Activated naive CD8-positive, alpha-beta T cell treated with anti-CD3 and anti-CD28 coated beads for 36 hours (primary cell): ENCODE results near the gene CTSS. TPM values are rescaled to one million over a fixed set of nuclear protein-coding genes. Genes with fewer than 3 reads are reported as not detected.
A peak's percentile ranks its signal among the peaks of the same experiment; 100 is the strongest.
"Not testable (repeated sequence)": the region's sequence is repeated elsewhere in the genome, so short reads cannot be mapped to it uniquely, and the experiment has no call there.

Experiments
- DNase-seq: peaks from one replicate; pipeline ENCODE4 v3.0.0; 2021
- H3K27ac Mint-ChIP-seq: one replicate; pipeline ENCODE4 v1.8.0; 2022; ENCODE audit warnings: mild to moderate bottlenecking, moderate library complexity, mixed read lengths
- H3K27me3 Mint-ChIP-seq: one replicate; pipeline ENCODE4 v1.8.0; 2022; ENCODE audit warnings: mild to moderate bottlenecking, mixed read lengths
- H3K36me3 Mint-ChIP-seq: one replicate; pipeline ENCODE4 v1.8.0; 2021; ENCODE audit warnings: mild to moderate bottlenecking, mixed read lengths
- H3K4me1 Mint-ChIP-seq: one replicate; pipeline ENCODE4 v1.8.0; 2021; ENCODE audit warnings: mixed read lengths
- H3K4me3 Mint-ChIP-seq: one replicate; pipeline ENCODE4 v1.8.0; 2022; ENCODE audit warnings: mild to moderate bottlenecking, moderate library complexity, mixed read lengths
- H3K9me3 Mint-ChIP-seq: one replicate; pipeline ENCODE4 v1.8.0; 2022; ENCODE audit warnings: mixed read lengths
- total RNA-seq, 2 experiments: library from RNA; stranded (reverse); gene quantifications; one replicate each; pipeline ENCODE4 v1.2.3, GENCODE V29; 2021

CTSS gene
- total RNA-seq, 2 experiments from 2014 or later, result 38.5 to 38.9 TPM

DNA sequence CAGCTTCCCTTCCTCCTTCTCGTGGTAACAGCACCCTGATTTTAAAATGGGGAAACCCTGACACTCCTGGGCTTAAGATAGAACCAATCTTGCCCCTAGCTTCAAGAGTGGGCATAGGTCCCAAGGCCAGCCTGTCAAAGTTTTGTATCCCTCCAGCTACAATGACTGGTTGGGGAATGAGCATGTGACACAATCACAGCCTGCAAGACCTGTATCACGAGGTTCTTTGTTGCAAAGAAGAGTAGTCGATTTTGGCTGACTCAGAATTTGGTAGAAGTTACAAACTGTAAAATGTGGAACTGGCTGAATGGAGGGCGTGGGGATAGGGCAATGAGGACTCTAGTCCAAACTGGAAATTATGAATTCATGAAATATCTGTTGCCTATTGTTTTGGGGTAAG lies 23.8 kb upstream of the CTSS start:
- Mint-ChIP-seq H3K4me3 (no peak overlapping the region), H3K27ac (no peak overlapping the region), H3K36me3 (peaks cover 3% of the 10 kb centered on the region), H3K27me3 (no peaks in the 10 kb centered on the region), H3K9me3 (no peaks in the 10 kb centered on the region), H3K4me1 (peaks cover 2% of the 10 kb centered on the region)
- no peak for DNase-seq

DNA sequence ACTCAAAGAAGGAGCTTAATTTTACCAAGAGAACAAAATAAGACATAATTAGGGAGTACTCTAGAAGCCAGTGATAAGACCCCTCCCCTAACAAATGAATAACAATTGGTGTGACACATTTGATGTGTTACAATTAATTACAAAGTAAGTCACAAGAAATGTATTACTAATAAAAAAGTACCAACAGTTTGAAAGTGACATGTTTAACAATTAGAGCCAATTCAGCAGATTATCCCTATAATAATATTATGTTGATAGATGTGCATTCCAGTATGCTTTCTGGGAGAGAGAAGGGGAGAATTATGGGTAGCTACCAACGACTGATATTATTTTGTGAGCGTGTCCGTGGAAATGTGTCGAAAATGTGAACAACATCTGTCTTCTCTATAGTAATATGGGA lies 23.4 kb upstream of the CTSS start:
- no peak for DNase-seq
- Mint-ChIP-seq H3K27me3 (no peaks in the 10 kb centered on the region), H3K36me3 (peaks cover 3% of the 10 kb centered on the region), H3K27ac (no peak overlapping the region), H3K4me1 (peaks cover 2% of the 10 kb centered on the region), H3K9me3 (no peaks in the 10 kb centered on the region), H3K4me3 (no peak overlapping the region)

DNA sequence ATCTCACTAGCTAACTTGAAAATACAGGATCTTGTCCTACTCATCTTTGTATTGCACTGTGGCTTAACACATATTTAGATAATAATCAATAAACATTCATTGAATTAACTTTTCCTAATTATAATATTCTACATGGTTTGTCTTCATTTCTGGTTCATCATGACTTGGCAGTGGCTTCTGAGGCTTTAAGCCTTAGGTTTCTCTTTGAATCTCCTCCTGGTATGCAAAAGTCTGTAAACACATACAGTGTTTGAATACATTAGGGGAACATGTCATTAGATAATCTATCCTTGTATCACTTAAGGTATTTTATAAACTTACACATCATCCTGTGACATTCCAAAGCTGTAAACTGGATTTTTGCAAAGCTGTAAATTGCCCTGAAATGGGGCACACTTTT lies 21.9 kb upstream of the CTSS start:
- Mint-ChIP-seq H3K36me3 (peaks cover 3% of the 10 kb centered on the region), H3K4me1 (peaks cover 2% of the 10 kb centered on the region), H3K4me3 (no peak overlapping the region), H3K27me3 (no peaks in the 10 kb centered on the region), H3K9me3 (no peaks in the 10 kb centered on the region), H3K27ac (no peak overlapping the region)
- no peak for DNase-seq

DNA sequence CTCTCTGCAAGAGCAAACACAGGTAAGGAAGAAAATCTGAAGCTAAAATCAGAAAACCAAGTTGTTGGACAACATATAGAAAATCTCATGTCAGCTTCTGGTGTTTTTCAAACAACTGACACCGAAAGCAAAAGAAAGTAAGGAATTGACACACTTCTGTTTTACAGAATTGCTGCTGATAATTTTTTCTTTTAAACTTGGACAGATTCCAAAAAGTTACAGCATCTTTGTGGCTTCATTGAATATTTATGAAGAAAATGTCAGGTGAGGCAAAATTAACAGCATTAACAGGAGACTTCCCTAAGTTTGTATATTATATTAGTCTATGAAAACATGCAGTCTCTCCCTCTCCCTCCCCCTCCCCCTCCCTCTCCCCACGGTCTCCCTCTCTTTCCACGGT lies 14.9 kb upstream of the CTSS start:
- H3K27ac Mint-ChIP-seq, result no peak overlapping the region
- no peak overlapping the region for H3K4me3 Mint-ChIP-seq
- no peaks in the 10 kb centered on the region for H3K9me3 Mint-ChIP-seq
- no peaks in the 10 kb centered on the region for H3K27me3 Mint-ChIP-seq
- DNase-seq, result no peak
- H3K4me1 Mint-ChIP-seq, result peaks cover 5% of the 10 kb centered on the region
- no peaks in the 10 kb centered on the region for H3K36me3 Mint-ChIP-seq

DNA sequence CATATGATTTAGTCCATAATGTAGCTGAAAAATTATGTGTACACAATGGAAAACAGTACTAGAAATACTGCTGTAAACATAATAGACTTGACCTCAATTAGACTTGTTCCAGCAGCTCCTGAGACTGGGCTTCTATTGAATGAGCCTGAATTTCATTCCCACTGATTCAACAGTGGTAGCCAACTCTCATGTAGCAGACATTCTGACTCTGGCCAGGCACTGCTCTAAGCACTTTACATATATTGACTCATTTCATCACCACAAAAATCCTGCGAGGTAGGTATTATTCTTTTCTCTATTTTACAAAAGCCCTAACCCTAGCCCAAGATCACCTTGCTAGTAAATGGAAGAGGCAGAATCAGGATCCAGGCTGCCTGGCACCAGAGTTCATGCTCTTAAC lies 12.8 kb upstream of the CTSS start:
- H3K4me3 Mint-ChIP-seq, result no peak overlapping the region
- no peaks in the 10 kb centered on the region for H3K9me3 Mint-ChIP-seq
- no peaks in the 10 kb centered on the region for H3K27me3 Mint-ChIP-seq
- no peaks in the 10 kb centered on the region for H3K36me3 Mint-ChIP-seq
- no peak overlapping the region for H3K27ac Mint-ChIP-seq
- no peak for DNase-seq
- peaks cover 5% of the 10 kb centered on the region for H3K4me1 Mint-ChIP-seq

DNA sequence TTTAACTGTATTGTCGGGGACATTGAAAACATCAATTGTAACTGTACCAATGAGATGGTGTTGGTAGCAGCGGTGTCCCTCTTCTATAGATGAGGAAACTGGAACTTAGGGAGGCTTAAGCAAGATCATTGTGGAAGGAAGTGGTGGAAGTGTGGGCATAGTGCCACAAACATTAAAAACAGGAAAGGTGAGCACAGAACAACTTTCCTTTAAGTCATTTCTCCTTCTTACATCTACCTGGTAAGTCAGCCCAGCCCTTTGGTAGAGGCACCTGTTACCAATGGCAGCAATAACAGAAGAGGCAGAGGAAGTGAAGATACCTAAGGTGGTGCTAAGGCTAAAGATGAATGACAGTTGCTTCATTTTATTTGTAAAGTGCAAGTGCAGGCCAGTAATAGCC lies 12.0 kb upstream of the CTSS start:
- Mint-ChIP-seq H3K27ac (no peak overlapping the region), H3K36me3 (no peaks in the 10 kb centered on the region)

DNA sequence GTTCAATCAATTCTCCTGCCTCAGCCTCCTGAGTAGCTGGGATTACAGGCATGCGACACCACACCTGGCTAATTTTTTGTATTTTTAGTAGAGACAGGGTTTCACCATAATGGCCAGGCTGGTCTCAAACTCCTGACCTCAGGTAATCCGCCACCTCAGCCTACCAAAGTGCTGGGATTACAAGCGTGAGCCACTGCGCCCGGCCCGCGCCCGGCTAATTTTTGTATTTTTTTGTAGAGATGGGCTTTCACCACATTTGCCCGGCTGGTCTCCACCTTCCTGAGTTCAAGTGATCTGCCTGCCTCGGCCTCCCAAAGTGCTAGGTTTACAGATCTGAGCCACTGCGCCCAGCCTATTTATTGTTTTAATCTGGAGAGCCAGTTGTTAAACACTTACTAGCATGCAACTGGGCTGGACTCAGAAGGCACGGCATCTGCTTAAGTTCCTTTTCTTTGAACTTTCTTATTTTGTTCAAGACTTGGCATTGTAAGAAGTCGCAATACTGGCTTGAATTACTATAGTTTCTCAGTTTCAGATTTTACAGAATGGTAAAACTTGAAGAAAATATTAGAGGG lies 10.4 kb upstream of the CTSS start:
- not testable (repeated sequence) for H3K9me3 Mint-ChIP-seq, H3K4me3 Mint-ChIP-seq, H3K27me3 Mint-ChIP-seq, H3K4me1 Mint-ChIP-seq, H3K27ac Mint-ChIP-seq, DNase-seq, H3K36me3 Mint-ChIP-seq

More for the DNA sequence above, 12.0 kb upstream of the CTSS start:
- H3K27me3 Mint-ChIP-seq, result no peaks in the 10 kb centered on the region
- H3K4me1 Mint-ChIP-seq, result peaks cover 5% of the 10 kb centered on the region
- H3K9me3 Mint-ChIP-seq, result no peaks in the 10 kb centered on the region
- no peak overlapping the region for H3K4me3 Mint-ChIP-seq
- DNase-seq, result no peak

DNA sequence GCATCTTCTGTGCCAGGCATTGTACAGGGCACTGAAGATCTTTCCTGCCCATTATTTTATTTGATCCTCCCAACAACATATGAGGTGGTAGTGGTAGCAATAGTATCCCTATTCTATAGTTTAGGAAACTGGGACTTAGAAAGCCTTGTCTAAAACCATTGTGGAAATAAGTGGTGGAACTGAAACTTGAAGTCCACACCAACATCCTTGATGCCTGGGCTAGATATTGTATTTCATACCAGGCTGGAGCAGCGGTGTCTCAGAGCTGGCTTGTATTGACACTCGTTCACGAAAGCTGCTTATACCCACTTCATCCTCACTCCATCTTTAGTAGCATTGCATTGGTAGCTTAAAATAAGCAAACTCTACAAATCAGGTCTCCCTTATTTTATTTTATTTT lies 9.7 kb upstream of the CTSS start:
- peaks cover 14% of the 10 kb centered on the region for H3K4me1 Mint-ChIP-seq
- H3K27ac Mint-ChIP-seq, result no peak overlapping the region
- no peaks in the 10 kb centered on the region for H3K9me3 Mint-ChIP-seq
- H3K27me3 Mint-ChIP-seq, result no peaks in the 10 kb centered on the region
- DNase-seq, result no peak
- no peak overlapping the region for H3K4me3 Mint-ChIP-seq
- H3K36me3 Mint-ChIP-seq, result no peaks in the 10 kb centered on the region

DNA sequence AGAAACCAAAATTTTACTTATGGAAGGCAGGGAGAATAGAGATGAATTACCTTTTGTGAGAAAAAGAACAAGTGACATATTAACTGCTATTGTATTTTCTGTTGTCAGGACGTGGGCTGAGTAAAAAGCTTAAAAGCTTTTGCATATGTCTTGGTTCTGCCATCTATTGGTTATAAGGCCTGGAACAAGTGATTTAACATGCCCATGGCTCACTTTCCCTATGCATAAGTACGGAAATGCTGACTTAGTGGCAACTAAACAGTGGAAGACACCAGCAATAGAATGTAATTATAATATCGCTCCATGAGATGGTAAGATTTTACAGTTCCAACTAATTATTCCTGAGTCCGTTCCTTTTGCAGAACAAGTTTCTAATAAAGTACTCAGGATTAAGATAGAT lies 6.7 kb upstream of the CTSS start:
- Mint-ChIP-seq H3K9me3 (no peaks in the 10 kb centered on the region), H3K4me1 (peaks cover 12% of the 10 kb centered on the region), H3K4me3 (no peak overlapping the region), H3K36me3 (no peaks in the 10 kb centered on the region), H3K27me3 (no peaks in the 10 kb centered on the region), H3K27ac (no peak overlapping the region)
- DNase-seq, result no peak

DNA sequence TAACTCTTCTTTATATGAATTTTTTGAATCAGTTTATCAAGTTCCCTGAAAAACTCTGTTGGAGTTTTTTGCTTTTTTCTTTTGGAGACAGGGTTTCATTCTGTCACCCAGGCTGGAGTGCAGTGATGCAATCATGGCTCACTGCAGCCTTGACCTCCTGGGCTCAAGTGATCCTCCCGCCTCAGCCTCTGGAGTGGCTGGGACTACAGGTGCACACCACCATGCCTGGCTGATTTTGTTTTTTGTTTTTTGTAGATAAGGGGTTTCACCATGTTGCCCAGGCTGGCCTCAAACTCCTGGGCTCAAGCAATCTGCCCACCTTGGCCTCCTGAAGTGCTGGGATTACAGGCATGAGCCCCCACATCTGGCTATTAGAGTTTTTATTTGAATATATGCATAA lies 2.1 kb upstream of the CTSS start:
- not testable (repeated sequence) for DNase-seq, H3K27me3 Mint-ChIP-seq, H3K27ac Mint-ChIP-seq, H3K9me3 Mint-ChIP-seq, H3K4me3 Mint-ChIP-seq
- H3K4me1 Mint-ChIP-seq, result peaks cover 30% of the 10 kb centered on the region
- H3K36me3 Mint-ChIP-seq, result peaks cover 15% of the 10 kb centered on the region

DNA sequence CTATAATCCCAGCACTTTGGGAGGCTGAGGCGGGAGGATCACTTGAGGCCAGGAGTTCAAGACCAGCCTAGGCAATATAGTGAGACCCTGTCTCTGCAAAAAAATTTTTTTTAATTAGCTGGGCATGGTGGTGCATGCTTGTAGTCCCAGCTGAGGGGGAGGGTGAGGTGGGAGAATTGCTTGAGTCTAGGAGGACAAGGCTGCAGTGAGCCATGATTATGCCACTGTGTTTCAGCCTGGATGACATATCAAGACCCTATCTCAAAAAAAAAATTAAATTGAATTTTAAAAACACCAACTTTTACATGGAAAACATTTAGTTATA lies 361 bp upstream of the CTSS start:
- Mint-ChIP-seq H3K36me3 (peaks cover 26% of the 10 kb centered on the region), H3K4me3 (peak overlapping the region; percentile 90), H3K27ac (peak overlapping the region; percentile 97), H3K4me1 (peaks cover 34% of the 10 kb centered on the region)
- not testable (repeated sequence) for H3K9me3 Mint-ChIP-seq, H3K27me3 Mint-ChIP-seq
- DNase-seq, result peak; percentile 11

DNA sequence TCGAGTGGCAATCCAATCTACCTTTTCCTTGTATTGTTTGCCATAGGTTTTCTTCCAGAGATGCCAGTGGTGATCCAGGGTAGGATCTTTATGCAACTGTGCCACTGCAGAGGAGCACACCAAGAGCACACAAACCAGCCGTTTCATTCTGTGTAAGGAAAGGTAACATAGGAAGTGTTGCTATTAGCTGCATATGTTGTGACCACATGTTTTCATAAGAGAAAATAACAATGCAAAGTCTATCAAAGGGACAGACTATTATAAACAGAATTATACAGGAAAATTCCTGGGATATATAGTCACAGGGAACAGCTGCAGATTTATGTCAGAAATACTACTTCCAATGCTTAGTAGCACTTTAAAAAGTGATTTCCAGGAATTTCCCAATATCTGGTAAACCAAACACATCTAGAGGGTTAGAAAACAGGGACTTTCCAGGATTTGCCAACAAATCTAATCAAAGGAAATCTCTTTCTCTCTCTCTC lies 919 bp downstream of the CTSS start:
- Mint-ChIP-seq H3K9me3 (peaks cover 3% of the 10 kb centered on the region), H3K27ac (peak overlapping the region; percentile 97), H3K36me3 (peaks cover 37% of the 10 kb centered on the region), H3K4me3 (peak overlapping the region; percentile 90), H3K27me3 (no peaks in the 10 kb centered on the region), H3K4me1 (peaks cover 35% of the 10 kb centered on the region)
- DNase-seq, result no peak

DNA sequence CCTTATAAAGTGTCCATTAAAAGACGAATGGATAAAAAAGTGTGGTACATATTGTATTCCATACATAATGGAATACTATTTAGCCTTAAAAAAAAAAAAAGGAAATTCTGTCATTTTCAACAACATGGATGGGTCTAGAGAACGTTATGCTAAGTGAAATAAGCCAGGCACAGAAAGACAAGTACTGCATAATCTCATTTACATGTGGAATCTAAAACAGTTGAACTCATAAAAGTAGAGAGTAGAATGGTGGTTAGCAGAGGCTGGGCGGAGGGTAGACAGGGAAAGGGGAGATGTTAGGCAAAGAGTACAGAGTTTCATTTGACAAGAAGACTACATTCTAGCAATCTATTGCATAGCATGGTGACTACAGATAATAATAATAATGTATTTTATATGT lies 2.6 kb downstream of the CTSS start:
- Mint-ChIP-seq H3K4me1 (peaks cover 35% of the 10 kb centered on the region), H3K27me3 (no peaks in the 10 kb centered on the region), H3K4me3 (no peak overlapping the region), H3K9me3 (peaks cover 3% of the 10 kb centered on the region), H3K27ac (no peak overlapping the region), H3K36me3 (peaks cover 38% of the 10 kb centered on the region)
- DNase-seq, result no peak

DNA sequence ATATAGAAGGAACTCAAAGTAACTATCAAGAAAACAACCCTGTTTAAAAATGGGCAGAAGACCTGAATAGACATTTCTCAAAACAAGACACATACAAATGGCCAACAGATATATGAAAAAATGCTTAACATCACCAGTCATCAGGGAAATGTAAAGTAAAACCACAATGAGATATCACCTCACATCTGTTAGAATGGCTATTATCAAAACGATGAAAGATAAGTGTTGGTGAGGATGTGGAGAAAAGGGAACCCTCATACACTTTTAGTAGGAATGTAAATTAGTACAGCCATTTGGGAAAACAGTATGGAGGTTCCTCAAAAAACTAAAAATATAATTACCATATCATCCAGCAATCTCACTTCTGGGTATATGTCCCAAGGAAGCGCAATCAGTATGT lies 3.0 kb downstream of the CTSS start:
- no peak for DNase-seq
- no peak overlapping the region for H3K27ac Mint-ChIP-seq
- peaks cover 35% of the 10 kb centered on the region for H3K4me1 Mint-ChIP-seq
- peak overlapping the region; percentile 14 for H3K4me3 Mint-ChIP-seq
- peaks cover 38% of the 10 kb centered on the region for H3K36me3 Mint-ChIP-seq
- no peaks in the 10 kb centered on the region for H3K27me3 Mint-ChIP-seq
- peaks cover 3% of the 10 kb centered on the region for H3K9me3 Mint-ChIP-seq

DNA sequence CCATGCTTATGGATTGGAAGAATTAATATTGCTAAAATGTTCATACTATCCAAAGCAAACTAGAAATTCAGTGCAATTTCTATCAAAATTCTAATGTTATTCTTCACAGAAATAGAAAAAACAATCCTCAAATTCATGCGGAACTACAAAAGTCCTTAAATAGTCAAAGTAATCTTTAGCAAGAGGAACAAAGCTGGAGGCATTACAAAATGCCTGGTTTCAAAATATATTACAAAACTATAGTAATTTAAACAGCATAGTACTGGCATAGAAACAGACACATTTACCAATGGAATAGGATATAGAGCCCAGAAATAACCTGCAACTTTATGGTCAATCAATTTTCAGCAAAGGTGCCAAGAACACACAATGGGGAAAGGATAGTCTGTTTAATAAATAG lies 3.8 kb downstream of the CTSS start:
- Mint-ChIP-seq H3K4me1 (peaks cover 33% of the 10 kb centered on the region), H3K27ac (no peak overlapping the region), H3K4me3 (no peak overlapping the region), H3K27me3 (no peaks in the 10 kb centered on the region), H3K36me3 (peaks cover 38% of the 10 kb centered on the region), H3K9me3 (peaks cover 3% of the 10 kb centered on the region)
- no peak for DNase-seq

DNA sequence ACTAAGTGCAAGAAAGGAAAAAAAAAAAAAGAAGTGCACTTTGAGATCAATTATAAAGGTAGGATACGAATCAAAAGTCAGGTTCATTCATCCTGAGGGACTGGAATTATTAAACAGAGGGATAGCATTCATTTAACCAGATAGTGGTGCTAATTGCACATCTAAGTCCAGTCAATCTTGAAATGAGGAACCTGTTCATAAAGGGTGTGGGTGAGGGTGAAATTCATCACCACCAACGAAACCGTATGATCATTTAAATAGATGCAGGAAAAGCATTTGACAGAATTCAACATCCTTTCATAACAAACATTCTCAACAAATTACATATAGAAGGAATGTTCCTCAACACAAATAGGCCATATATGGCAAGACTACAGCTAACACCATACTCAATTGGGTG lies 5.6 kb downstream of the CTSS start:
- H3K4me3 Mint-ChIP-seq, result no peak overlapping the region
- H3K27me3 Mint-ChIP-seq, result no peaks in the 10 kb centered on the region
- H3K9me3 Mint-ChIP-seq, result peaks cover 3% of the 10 kb centered on the region
- H3K36me3 Mint-ChIP-seq, result peaks cover 36% of the 10 kb centered on the region
- no peak for DNase-seq
- H3K27ac Mint-ChIP-seq, result no peak overlapping the region
- peaks cover 29% of the 10 kb centered on the region for H3K4me1 Mint-ChIP-seq

DNA sequence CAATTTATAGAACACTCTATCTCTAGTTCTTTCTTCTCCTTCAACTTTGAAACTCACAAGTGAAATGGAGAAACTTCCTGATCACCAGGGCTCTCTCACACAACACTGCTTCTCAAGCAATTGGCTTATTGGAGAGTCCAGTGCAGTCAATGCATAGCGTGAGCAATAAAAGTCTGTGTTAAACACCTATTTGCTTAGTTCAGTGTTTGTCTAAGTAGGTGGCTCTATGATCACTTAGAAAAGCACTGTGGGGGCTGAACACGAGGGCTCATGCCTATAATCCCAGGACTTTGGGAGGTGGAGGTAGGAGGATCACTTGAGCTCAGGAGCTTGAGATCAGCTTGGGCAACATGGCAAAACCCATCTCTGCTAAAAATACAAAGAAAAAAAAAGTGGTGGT lies 12.2 kb downstream of the CTSS start:
- Mint-ChIP-seq H3K36me3 (peaks cover 8% of the 10 kb centered on the region), H3K9me3 (no peaks in the 10 kb centered on the region), H3K27me3 (no peaks in the 10 kb centered on the region), H3K4me3 (no peak overlapping the region), H3K4me1 (no peaks in the 10 kb centered on the region), H3K27ac (no peak overlapping the region)
- no peak for DNase-seq
